ENCODE data around the gene MLF1.
"Not testable (repeated sequence)": the region's sequence is repeated elsewhere in the genome, so short reads cannot be mapped to it uniquely, and the experiment has no call there.

Gene MLF1

DNA sequence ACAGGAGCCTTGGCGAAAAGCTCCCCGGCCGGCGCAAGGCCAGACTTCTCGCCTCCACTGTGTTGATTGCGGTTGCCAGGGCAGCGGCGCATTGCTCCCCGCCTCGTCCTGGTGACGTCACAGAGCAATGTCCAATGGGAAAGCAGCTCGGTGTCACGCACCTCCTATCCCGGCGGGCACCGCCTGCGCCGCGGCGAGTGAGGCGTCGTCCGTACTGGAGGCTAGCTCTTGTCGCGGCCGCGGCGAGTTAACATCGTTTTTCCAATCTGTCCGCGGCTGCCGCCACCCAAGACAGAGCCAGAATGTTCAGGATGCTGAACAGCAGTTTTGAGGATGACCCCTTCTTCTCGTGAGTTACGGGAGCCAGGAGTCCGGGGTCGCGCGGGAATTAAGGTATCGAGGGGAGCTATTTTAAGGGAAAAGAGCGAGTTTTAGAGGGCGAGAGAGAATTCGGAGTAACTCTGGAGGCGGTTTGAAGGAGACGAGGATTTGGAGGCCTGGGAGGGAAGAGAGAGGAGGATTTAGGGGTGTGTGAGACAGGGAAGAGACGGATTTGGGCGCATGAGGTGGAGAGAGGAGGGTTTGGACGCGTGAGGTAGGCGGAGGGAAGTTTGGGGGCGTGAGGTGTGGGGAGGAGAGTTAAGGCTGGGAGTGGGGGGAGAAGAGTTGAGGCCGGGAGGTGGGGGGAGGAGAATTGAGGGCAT, at the start of gene MLF1:
MLF1 (plus strand) TSS at position 196 of the 704 bp plus-strand sequence; CDS start at position 303, 107 bp downstream.
- Histone ChIP-seq H3K4me3 (ENCODE audit: low read depth, low read length) (peak within 1 kb of the TSS; percentile 75), H3K9ac (ENCODE audit: low read depth, low read length) (peak within 1 kb of the TSS; percentile 81)

DNA sequence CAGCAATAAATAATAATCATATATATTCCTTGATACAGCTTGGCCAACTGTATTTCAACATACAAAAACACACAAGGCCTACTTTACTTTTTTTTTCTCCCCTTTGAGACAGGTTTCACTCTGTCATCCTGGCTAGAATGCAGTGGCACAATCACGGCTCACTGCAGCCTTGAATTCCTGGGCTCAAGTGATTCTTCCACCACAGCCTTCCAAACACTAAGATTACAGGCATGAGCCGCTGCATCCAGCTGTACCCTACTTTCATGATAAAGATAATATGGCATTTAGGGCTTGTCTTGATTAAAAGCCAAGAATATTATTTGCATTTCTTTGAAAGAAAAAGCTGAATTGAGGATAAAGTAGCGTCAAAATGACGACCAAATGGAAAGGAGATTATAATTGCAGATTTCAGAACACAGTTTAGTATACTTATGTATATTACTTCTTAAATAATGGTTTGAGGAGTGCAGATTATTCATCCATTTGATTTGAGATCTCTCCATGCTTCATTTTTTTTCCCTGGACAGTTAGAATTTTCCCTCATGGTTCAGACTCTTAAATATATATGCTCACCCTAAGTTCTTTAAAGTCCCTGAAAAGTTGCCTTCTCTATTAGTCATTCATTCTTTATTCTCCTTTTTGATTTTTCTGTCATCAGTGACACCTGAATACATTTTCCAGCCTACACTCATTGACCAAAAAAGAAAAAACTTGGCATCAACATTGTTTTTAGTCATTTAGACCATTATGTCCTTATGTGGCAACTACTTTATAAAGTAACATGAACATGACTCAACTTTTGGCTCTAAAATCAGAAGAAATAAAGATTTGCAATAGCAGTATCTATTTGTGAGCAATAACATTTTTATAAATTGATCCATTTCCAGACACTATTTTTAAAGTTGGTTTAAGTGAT, 48.5 kb upstream of the MLF1 start:
- no peaks in the 10 kb centered on the region for H3K9me3 ChIP-seq (ENCODE audit: control insufficient read depth, insufficient read depth, low read length)
- no peaks in the 10 kb centered on the region for H3K27me3 ChIP-seq (ENCODE audit: control insufficient read depth, insufficient read depth, low read length)
- H3K4me1 ChIP-seq (ENCODE audit: control insufficient read depth, insufficient read depth, low read length): no peaks in the 10 kb centered on the region
- no peak overlapping the region for H3K4me3 ChIP-seq (ENCODE audit: low read depth, low read length)
- H3K36me3 ChIP-seq (ENCODE audit: control insufficient read depth, insufficient read depth, low read length): no peaks in the 10 kb centered on the region
- no peak overlapping the region for H3K9ac ChIP-seq (ENCODE audit: low read depth, low read length)

More for the DNA sequence above, at the start of gene MLF1:
- Histone ChIP-seq H3K9me3 (ENCODE audit: control insufficient read depth, insufficient read depth, low read length) (no peaks in the 10 kb centered on the region), H3K27me3 (ENCODE audit: control insufficient read depth, insufficient read depth, low read length) (peaks cover 26% of the 10 kb centered on the region), H3K4me1 (ENCODE audit: control insufficient read depth, insufficient read depth, low read length) (no peaks in the 10 kb centered on the region), H3K36me3 (ENCODE audit: control insufficient read depth, insufficient read depth, low read length) (no peaks in the 10 kb centered on the region)

DNA sequence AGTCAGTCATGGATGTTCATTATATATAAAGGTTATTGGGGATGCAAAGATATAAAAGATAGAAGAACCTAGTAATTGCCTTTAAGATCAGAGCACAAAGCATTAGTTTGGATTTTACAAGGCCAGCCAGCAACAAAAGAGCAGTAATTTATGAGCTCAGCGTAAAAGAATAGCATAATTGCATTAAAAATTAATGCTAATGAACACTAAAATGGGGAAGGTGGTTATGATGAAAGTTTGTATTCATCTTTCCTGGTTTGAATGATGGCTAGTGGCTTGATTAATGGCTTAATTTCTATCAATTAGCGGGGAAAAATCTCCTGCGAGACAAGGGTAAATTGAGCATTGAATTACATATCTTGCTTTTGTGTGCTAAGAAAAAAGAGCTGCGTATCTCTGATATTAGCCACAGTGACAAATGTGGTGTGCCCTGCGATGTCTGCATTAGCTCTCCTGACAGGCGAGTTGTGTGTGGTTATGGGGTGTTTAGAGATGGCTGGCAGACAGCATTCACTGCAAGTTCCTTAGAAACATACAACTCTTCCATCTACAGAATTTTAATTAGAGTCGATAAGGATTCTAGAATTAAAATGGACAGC, 42.8 kb upstream of the MLF1 start:
- no peak overlapping the region for H3K4me3 ChIP-seq (ENCODE audit: low read depth, low read length)
- no peaks in the 10 kb centered on the region for H3K9me3 ChIP-seq (ENCODE audit: control insufficient read depth, insufficient read depth, low read length)
- no peaks in the 10 kb centered on the region for H3K36me3 ChIP-seq (ENCODE audit: control insufficient read depth, insufficient read depth, low read length)
- no peaks in the 10 kb centered on the region for H3K4me1 ChIP-seq (ENCODE audit: control insufficient read depth, insufficient read depth, low read length)
- H3K9ac ChIP-seq (ENCODE audit: low read depth, low read length): no peak overlapping the region
- no peaks in the 10 kb centered on the region for H3K27me3 ChIP-seq (ENCODE audit: control insufficient read depth, insufficient read depth, low read length)

GRCh38 chr3:158531334-158531733, 39.7 kb upstream of the MLF1 start:
- no peak overlapping the region for H3K4me3 ChIP-seq (ENCODE audit: low read depth, low read length)
- H3K9me3 ChIP-seq (ENCODE audit: control insufficient read depth, insufficient read depth, low read length): no peaks in the 10 kb centered on the region
- no peak overlapping the region for H3K9ac ChIP-seq (ENCODE audit: low read depth, low read length)
- H3K4me1 ChIP-seq (ENCODE audit: control insufficient read depth, insufficient read depth, low read length): no peaks in the 10 kb centered on the region
- no peaks in the 10 kb centered on the region for H3K27me3 ChIP-seq (ENCODE audit: control insufficient read depth, insufficient read depth, low read length)
- H3K36me3 ChIP-seq (ENCODE audit: control insufficient read depth, insufficient read depth, low read length): no peaks in the 10 kb centered on the region

DNA sequence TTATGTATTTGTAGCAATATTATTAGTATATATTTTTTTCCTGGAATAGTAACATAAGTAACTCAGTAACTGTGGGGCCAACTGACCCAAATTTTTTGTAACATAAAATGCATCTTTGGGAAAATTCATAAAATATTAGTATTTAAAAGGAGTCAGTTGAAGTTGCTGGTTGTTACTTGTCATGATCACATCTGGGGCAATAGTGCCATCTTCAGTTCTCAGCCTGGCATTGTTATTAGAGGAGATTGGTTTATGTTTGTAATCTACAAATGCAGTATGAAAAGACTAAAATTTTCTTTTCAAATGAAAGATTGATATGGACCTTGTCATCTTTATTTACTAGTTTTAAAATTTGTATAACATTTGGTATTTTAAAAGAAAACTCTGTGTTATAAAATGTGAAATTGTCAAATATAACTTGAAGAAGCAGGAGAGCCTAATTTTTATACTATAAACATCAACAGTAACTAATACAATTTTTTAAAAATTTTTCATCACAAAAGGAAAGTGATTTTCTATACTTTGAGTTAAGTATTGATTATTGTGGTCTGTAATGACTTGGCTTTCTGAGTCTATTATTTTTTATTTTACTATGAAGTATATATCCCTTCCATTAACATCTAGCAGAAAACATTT, 38.8 kb upstream of the MLF1 start:
- Histone ChIP-seq H3K4me1 (ENCODE audit: control insufficient read depth, insufficient read depth, low read length) (no peaks in the 10 kb centered on the region), H3K9me3 (ENCODE audit: control insufficient read depth, insufficient read depth, low read length) (no peaks in the 10 kb centered on the region), H3K4me3 (ENCODE audit: low read depth, low read length) (no peak overlapping the region), H3K9ac (ENCODE audit: low read depth, low read length) (no peak overlapping the region), H3K36me3 (ENCODE audit: control insufficient read depth, insufficient read depth, low read length) (no peaks in the 10 kb centered on the region), H3K27me3 (ENCODE audit: control insufficient read depth, insufficient read depth, low read length) (no peaks in the 10 kb centered on the region)

- no peaks in the 10 kb centered on the region for H3K27me3 ChIP-seq (ENCODE audit: control insufficient read depth, insufficient read depth, low read length)
Measured at GRCh38 chr3:158535918-158536317, 35.1 kb upstream of the MLF1 start.

GRCh38 chr3:158539414-158540014, 31.5 kb upstream of the MLF1 start:
- no peak overlapping the region for H3K9ac ChIP-seq (ENCODE audit: low read depth, low read length)
- no peaks in the 10 kb centered on the region for H3K9me3 ChIP-seq (ENCODE audit: control insufficient read depth, insufficient read depth, low read length)
- H3K27me3 ChIP-seq (ENCODE audit: control insufficient read depth, insufficient read depth, low read length): no peaks in the 10 kb centered on the region
- no peak overlapping the region for H3K4me3 ChIP-seq (ENCODE audit: low read depth, low read length)
- no peaks in the 10 kb centered on the region for H3K4me1 ChIP-seq (ENCODE audit: control insufficient read depth, insufficient read depth, low read length)
- H3K36me3 ChIP-seq (ENCODE audit: control insufficient read depth, insufficient read depth, low read length): no peaks in the 10 kb centered on the region

More at GRCh38 chr3:158535918-158536317, 35.1 kb upstream of the MLF1 start:
- Histone ChIP-seq H3K36me3 (ENCODE audit: control insufficient read depth, insufficient read depth, low read length) (no peaks in the 10 kb centered on the region), H3K9me3 (ENCODE audit: control insufficient read depth, insufficient read depth, low read length) (no peaks in the 10 kb centered on the region), H3K4me1 (ENCODE audit: control insufficient read depth, insufficient read depth, low read length) (no peaks in the 10 kb centered on the region), H3K4me3 (ENCODE audit: low read depth, low read length) (no peak overlapping the region), H3K9ac (ENCODE audit: low read depth, low read length) (no peak overlapping the region)

- Histone ChIP-seq H3K4me1 (ENCODE audit: control insufficient read depth, insufficient read depth, low read length) (no peaks in the 10 kb centered on the region), H3K27me3 (ENCODE audit: control insufficient read depth, insufficient read depth, low read length) (no peaks in the 10 kb centered on the region), H3K9ac (ENCODE audit: low read depth, low read length) (no peak overlapping the region), H3K36me3 (ENCODE audit: control insufficient read depth, insufficient read depth, low read length) (no peaks in the 10 kb centered on the region), H3K9me3 (ENCODE audit: control insufficient read depth, insufficient read depth, low read length) (no peaks in the 10 kb centered on the region), H3K4me3 (ENCODE audit: low read depth, low read length) (no peak overlapping the region)
Measured at GRCh38 chr3:158540066-158540465, 30.9 kb upstream of the MLF1 start.

DNA sequence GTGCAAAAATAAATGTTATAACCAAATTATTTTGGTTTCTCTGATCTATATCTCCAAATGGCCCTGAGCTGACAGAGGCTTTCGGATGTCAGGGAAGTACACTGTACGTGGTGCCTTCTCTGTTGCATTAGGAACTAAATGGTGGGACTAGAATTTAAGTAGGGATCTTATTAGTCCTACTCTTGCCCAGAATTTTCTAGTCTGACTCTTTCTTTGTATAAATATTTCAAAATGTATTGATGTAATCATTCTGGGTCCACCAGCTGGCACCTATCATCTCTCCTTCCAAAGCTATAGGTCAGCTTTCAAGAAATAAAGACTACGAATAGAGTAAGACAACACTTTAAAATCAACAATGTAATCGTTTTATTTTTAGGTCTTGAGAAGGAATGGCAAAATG, 22.3 kb upstream of the MLF1 start:
- no peak overlapping the region for H3K9ac ChIP-seq (ENCODE audit: low read depth, low read length)
- H3K36me3 ChIP-seq (ENCODE audit: control insufficient read depth, insufficient read depth, low read length): no peaks in the 10 kb centered on the region
- H3K9me3 ChIP-seq (ENCODE audit: control insufficient read depth, insufficient read depth, low read length): no peaks in the 10 kb centered on the region
- H3K4me1 ChIP-seq (ENCODE audit: control insufficient read depth, insufficient read depth, low read length): no peaks in the 10 kb centered on the region
- no peaks in the 10 kb centered on the region for H3K27me3 ChIP-seq (ENCODE audit: control insufficient read depth, insufficient read depth, low read length)
- H3K4me3 ChIP-seq (ENCODE audit: low read depth, low read length): no peak overlapping the region

GRCh38 chr3:158549938-158550337, 21.1 kb upstream of the MLF1 start:
- H3K9me3 ChIP-seq (ENCODE audit: control insufficient read depth, insufficient read depth, low read length); H3K9ac ChIP-seq (ENCODE audit: low read depth, low read length); H3K4me3 ChIP-seq (ENCODE audit: low read depth, low read length); H3K4me1 ChIP-seq (ENCODE audit: control insufficient read depth, insufficient read depth, low read length); H3K36me3 ChIP-seq (ENCODE audit: control insufficient read depth, insufficient read depth, low read length); H3K27me3 ChIP-seq (ENCODE audit: control insufficient read depth, insufficient read depth, low read length): not testable (repeated sequence)

GRCh38 chr3:158552124-158552523, 18.9 kb upstream of the MLF1 start:
- H3K27me3 ChIP-seq (ENCODE audit: control insufficient read depth, insufficient read depth, low read length): no peaks in the 10 kb centered on the region
- no peaks in the 10 kb centered on the region for H3K36me3 ChIP-seq (ENCODE audit: control insufficient read depth, insufficient read depth, low read length)
- no peaks in the 10 kb centered on the region for H3K4me1 ChIP-seq (ENCODE audit: control insufficient read depth, insufficient read depth, low read length)
- no peak overlapping the region for H3K9ac ChIP-seq (ENCODE audit: low read depth, low read length)
- no peaks in the 10 kb centered on the region for H3K9me3 ChIP-seq (ENCODE audit: control insufficient read depth, insufficient read depth, low read length)
- H3K4me3 ChIP-seq (ENCODE audit: low read depth, low read length): no peak overlapping the region
